HL-60 (cell line): ENCODE measurements around the gene OR2F2.

ENCODE experiments used
- GABPA ChIP-seq: IDR thresholded peaks from 2 replicates; pipeline ENCODE4 v1.6.1; 2012; ENCODE audit warnings: low read depth
- POLR2AphosphoS5 ChIP-seq: IDR thresholded peaks from 2 replicates; pipeline ENCODE4 v1.6.1; 2012; ENCODE audit warnings: low read depth
- SPI1 ChIP-seq: IDR thresholded peaks from 2 replicates; pipeline ENCODE4 v1.6.1; 2012; ENCODE audit warnings: low read depth, mild to moderate bottlenecking, borderline replicate concordance
- TF ChIP-seq, protein P1 (sequence below): IDR thresholded peaks from one replicate; pipeline ENCODE4 v1.5.1; 2011; ENCODE audit warnings: low read length, control low read depth, inconsistent platforms; ENCODE audit not compliant: insufficient read depth
- TF ChIP-seq, protein P2 (sequence below): IDR thresholded peaks from 2 replicates; pipeline ENCODE4 v1.6.1; 2012; ENCODE audit warnings: low read depth; ENCODE audit not compliant: insufficient replicate concordance

DNA sequence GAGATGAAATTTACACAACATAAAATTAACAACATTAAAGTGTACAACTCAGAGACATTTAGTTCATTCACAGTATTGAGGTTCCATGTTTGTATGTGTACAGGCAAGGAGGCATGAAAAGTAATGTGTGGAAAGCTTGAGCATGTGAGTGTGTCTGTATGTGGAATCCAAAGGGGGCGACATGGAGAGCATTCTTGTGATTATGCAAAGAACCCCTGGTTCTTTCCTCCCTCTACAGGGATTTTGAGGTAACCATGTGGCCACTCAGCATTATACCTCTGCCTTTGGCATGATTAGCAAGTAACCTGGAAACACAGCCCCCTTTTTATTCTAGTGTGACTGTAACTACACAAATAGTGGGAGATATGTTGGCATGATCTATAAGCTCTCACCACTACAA, 40.6 kb downstream of the OR2F2 start:
- TF ChIP-seq, protein P1, sequence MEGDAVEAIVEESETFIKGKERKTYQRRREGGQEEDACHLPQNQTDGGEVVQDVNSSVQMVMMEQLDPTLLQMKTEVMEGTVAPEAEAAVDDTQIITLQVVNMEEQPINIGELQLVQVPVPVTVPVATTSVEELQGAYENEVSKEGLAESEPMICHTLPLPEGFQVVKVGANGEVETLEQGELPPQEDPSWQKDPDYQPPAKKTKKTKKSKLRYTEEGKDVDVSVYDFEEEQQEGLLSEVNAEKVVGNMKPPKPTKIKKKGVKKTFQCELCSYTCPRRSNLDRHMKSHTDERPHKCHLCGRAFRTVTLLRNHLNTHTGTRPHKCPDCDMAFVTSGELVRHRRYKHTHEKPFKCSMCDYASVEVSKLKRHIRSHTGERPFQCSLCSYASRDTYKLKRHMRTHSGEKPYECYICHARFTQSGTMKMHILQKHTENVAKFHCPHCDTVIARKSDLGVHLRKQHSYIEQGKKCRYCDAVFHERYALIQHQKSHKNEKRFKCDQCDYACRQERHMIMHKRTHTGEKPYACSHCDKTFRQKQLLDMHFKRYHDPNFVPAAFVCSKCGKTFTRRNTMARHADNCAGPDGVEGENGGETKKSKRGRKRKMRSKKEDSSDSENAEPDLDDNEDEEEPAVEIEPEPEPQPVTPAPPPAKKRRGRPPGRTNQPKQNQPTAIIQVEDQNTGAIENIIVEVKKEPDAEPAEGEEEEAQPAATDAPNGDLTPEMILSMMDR, result no peak
- TF ChIP-seq POLR2AphosphoS5 (no peak), GABPA (no peak), SPI1 (no peak)
- TF ChIP-seq, protein P2, sequence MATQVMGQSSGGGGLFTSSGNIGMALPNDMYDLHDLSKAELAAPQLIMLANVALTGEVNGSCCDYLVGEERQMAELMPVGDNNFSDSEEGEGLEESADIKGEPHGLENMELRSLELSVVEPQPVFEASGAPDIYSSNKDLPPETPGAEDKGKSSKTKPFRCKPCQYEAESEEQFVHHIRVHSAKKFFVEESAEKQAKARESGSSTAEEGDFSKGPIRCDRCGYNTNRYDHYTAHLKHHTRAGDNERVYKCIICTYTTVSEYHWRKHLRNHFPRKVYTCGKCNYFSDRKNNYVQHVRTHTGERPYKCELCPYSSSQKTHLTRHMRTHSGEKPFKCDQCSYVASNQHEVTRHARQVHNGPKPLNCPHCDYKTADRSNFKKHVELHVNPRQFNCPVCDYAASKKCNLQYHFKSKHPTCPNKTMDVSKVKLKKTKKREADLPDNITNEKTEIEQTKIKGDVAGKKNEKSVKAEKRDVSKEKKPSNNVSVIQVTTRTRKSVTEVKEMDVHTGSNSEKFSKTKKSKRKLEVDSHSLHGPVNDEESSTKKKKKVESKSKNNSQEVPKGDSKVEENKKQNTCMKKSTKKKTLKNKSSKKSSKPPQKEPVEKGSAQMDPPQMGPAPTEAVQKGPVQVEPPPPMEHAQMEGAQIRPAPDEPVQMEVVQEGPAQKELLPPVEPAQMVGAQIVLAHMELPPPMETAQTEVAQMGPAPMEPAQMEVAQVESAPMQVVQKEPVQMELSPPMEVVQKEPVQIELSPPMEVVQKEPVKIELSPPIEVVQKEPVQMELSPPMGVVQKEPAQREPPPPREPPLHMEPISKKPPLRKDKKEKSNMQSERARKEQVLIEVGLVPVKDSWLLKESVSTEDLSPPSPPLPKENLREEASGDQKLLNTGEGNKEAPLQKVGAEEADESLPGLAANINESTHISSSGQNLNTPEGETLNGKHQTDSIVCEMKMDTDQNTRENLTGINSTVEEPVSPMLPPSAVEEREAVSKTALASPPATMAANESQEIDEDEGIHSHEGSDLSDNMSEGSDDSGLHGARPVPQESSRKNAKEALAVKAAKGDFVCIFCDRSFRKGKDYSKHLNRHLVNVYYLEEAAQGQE, result no peak
